Measurements from ENCODE around the gene MMD2. TPM values are rescaled to one million over a fixed set of nuclear protein-coding genes. Genes with fewer than 3 reads are reported as not detected.
A peak's percentile ranks its signal among the peaks of the same experiment; 100 is the strongest.
"Not testable (repeated sequence)": the region's sequence is repeated elsewhere in the genome, so short reads cannot be mapped to it uniquely, and the experiment has no call there.

MMD2 gene
- not detected for total RNA-seq

GRCh38 chr7:4958477-4959301, at the start of gene MMD2:
TSS of gene MMD2 (minus strand) at chr7:4959187. CDS start at chr7:4959017, 170 bp downstream.
- H3K9me3 ChIP-seq (ENCODE audit: low read depth, low read length), result no peaks in the 10 kb centered on the region
- H3K4me3 ChIP-seq (ENCODE audit: low read length), result no peak within 1 kb of the TSS
- no peaks in the 10 kb centered on the region for H3K4me1 ChIP-seq (ENCODE audit: insufficient read depth, low read length)
- H3K27me3 ChIP-seq (ENCODE audit: insufficient read depth, low read length), result peaks cover 17% of the 10 kb centered on the region

GRCh38 chr7:5005066-5005465, 46.1 kb upstream of the MMD2 start:
- no peaks in the 10 kb centered on the region for H3K4me1 ChIP-seq (ENCODE audit: insufficient read depth, low read length)
- no peak overlapping the region for H3K4me3 ChIP-seq (ENCODE audit: low read length)
- no peaks in the 10 kb centered on the region for H3K9me3 ChIP-seq (ENCODE audit: low read depth, low read length)

DNA sequence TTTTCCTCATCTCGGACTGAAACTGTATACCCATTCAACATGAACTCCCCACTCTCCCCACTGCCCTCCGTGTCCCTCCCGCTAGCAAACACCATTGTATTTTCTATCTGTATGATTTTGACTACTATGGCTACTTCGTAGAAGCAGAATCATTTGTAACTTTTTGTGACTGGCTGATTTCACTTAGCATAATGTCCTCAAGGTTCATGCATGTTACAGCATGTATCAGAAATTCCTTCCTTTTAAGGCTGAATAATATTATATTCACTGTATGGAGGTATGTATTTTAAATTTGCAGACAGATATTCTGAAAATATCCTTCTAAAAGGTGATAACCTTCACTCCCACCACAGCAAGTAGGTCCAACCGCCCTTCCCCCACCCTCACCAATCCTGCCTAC, 42.9 kb upstream of the MMD2 start:
- no peaks in the 10 kb centered on the region for H3K27me3 ChIP-seq (ENCODE audit: insufficient read depth, low read length)
- H3K4me3 ChIP-seq (ENCODE audit: low read length), result no peak overlapping the region
- no peaks in the 10 kb centered on the region for H3K9me3 ChIP-seq (ENCODE audit: low read depth, low read length)
- no peaks in the 10 kb centered on the region for H3K4me1 ChIP-seq (ENCODE audit: insufficient read depth, low read length)

More at GRCh38 chr7:5005066-5005465, 46.1 kb upstream of the MMD2 start:
- no peaks in the 10 kb centered on the region for H3K27me3 ChIP-seq (ENCODE audit: insufficient read depth, low read length)

GRCh38 chr7:5001003-5001402, 42.0 kb upstream of the MMD2 start:
- H3K9me3 ChIP-seq (ENCODE audit: low read depth, low read length), result no peaks in the 10 kb centered on the region
- H3K4me3 ChIP-seq (ENCODE audit: low read length), result no peak overlapping the region
- H3K4me1 ChIP-seq (ENCODE audit: insufficient read depth, low read length), result no peaks in the 10 kb centered on the region
- H3K27me3 ChIP-seq (ENCODE audit: insufficient read depth, low read length), result no peaks in the 10 kb centered on the region

- no peaks in the 10 kb centered on the region for H3K27me3 ChIP-seq (ENCODE audit: insufficient read depth, low read length)
- no peaks in the 10 kb centered on the region for H3K9me3 ChIP-seq (ENCODE audit: low read depth, low read length)
- no peaks in the 10 kb centered on the region for H3K4me1 ChIP-seq (ENCODE audit: insufficient read depth, low read length)
- no peak overlapping the region for H3K4me3 ChIP-seq (ENCODE audit: low read length)
Measured at GRCh38 chr7:4999369-4999950, 40.5 kb upstream of the MMD2 start.

- Histone ChIP-seq H3K4me1 (ENCODE audit: insufficient read depth, low read length) (no peaks in the 10 kb centered on the region), H3K9me3 (ENCODE audit: low read depth, low read length) (no peaks in the 10 kb centered on the region), H3K27me3 (ENCODE audit: insufficient read depth, low read length) (no peaks in the 10 kb centered on the region), H3K4me3 (ENCODE audit: low read length) (no peak overlapping the region)
Measured at GRCh38 chr7:4998910-4999309, 39.9 kb upstream of the MMD2 start.

GRCh38 chr7:4998244-4998643, 39.3 kb upstream of the MMD2 start:
- Histone ChIP-seq H3K4me1 (ENCODE audit: insufficient read depth, low read length) (no peaks in the 10 kb centered on the region), H3K4me3 (ENCODE audit: low read length) (no peak overlapping the region), H3K27me3 (ENCODE audit: insufficient read depth, low read length) (no peaks in the 10 kb centered on the region), H3K9me3 (ENCODE audit: low read depth, low read length) (no peaks in the 10 kb centered on the region)

- no peak overlapping the region for H3K4me3 ChIP-seq (ENCODE audit: low read length)
- H3K27me3 ChIP-seq (ENCODE audit: insufficient read depth, low read length), result no peaks in the 10 kb centered on the region
- H3K9me3 ChIP-seq (ENCODE audit: low read depth, low read length), result no peaks in the 10 kb centered on the region
- H3K4me1 ChIP-seq (ENCODE audit: insufficient read depth, low read length), result no peaks in the 10 kb centered on the region
Measured at GRCh38 chr7:4996696-4997222, 37.8 kb upstream of the MMD2 start.

DNA sequence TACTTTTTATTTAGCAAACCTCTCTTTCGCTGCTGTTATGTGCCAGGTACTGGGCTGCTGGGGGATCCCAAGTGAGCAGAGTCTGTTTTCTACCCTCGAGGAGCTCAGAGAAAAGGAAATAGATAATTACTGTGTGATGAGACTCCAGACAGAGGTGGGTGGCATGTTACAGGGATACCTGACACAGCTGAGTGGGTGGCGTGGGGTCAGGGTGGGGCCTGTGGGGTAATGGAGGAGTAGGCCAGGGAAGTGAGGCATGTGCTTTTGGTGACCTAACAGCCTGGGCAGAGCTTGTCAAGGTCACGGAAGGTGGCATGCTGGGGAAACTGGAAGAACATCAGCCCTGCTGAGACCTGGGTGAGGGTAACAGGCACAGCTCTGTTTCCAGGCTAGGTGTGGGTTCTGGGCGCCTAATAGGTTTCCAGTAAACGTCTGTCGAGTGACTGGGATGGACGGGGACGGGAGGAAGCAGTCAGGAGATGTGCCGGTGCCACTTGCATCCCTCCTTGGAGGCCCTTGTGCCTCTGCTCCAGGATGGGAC, 36.5 kb upstream of the MMD2 start:
- no peaks in the 10 kb centered on the region for H3K4me1 ChIP-seq (ENCODE audit: insufficient read depth, low read length)
- H3K27me3 ChIP-seq (ENCODE audit: insufficient read depth, low read length), result no peaks in the 10 kb centered on the region
- H3K9me3 ChIP-seq (ENCODE audit: low read depth, low read length), result no peaks in the 10 kb centered on the region
- no peak overlapping the region for H3K4me3 ChIP-seq (ENCODE audit: low read length)

GRCh38 chr7:4993471-4993870, 34.5 kb upstream of the MMD2 start:
- H3K4me3 ChIP-seq (ENCODE audit: low read length), result no peak overlapping the region
- H3K4me1 ChIP-seq (ENCODE audit: insufficient read depth, low read length), result no peaks in the 10 kb centered on the region

DNA sequence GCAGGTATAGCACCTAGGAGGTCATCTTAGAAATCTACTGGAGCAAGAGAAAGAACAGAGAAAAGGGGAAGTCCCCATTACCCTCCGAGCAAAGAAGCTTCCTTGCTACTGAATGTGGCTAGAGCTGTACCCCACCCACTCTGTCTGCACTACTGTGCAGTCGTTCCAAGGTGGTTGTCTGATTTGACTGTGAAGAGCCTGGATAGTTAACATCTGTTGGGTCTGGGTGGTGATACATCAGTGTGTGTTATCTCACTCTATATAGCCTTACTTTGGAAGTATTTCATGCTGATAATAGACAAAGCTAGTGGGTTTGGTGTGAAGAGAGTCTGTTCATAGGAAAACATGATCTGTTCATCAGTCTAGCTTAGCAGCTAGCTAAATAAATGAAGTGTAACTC, 23.8 kb upstream of the MMD2 start:
- H3K9me3 ChIP-seq (ENCODE audit: low read depth, low read length); H3K4me1 ChIP-seq (ENCODE audit: insufficient read depth, low read length); H3K27me3 ChIP-seq (ENCODE audit: insufficient read depth, low read length); H3K4me3 ChIP-seq (ENCODE audit: low read length): not testable (repeated sequence)

More at GRCh38 chr7:4993471-4993870, 34.5 kb upstream of the MMD2 start:
- H3K9me3 ChIP-seq (ENCODE audit: low read depth, low read length), result no peaks in the 10 kb centered on the region
- H3K27me3 ChIP-seq (ENCODE audit: insufficient read depth, low read length), result no peaks in the 10 kb centered on the region

- not testable (repeated sequence) for H3K4me3 ChIP-seq (ENCODE audit: low read length); H3K9me3 ChIP-seq (ENCODE audit: low read depth, low read length); H3K27me3 ChIP-seq (ENCODE audit: insufficient read depth, low read length); H3K4me1 ChIP-seq (ENCODE audit: insufficient read depth, low read length)
Measured at GRCh38 chr7:4981295-4981890, 22.4 kb upstream of the MMD2 start.

GRCh38 chr7:4975626-4976025, 16.6 kb upstream of the MMD2 start:
- H3K9me3 ChIP-seq (ENCODE audit: low read depth, low read length); H3K4me3 ChIP-seq (ENCODE audit: low read length); H3K27me3 ChIP-seq (ENCODE audit: insufficient read depth, low read length): not testable (repeated sequence)
- H3K4me1 ChIP-seq (ENCODE audit: insufficient read depth, low read length), result peaks cover 13% of the 10 kb centered on the region

- Histone ChIP-seq H3K4me1 (ENCODE audit: insufficient read depth, low read length) (peaks cover 13% of the 10 kb centered on the region), H3K27me3 (ENCODE audit: insufficient read depth, low read length) (no peaks in the 10 kb centered on the region), H3K9me3 (ENCODE audit: low read depth, low read length) (no peaks in the 10 kb centered on the region), H3K4me3 (ENCODE audit: low read length) (peak overlapping the region; percentile 62)
Measured at GRCh38 chr7:4973728-4974198, 14.8 kb upstream of the MMD2 start.

- peaks cover 13% of the 10 kb centered on the region for H3K4me1 ChIP-seq (ENCODE audit: insufficient read depth, low read length)
- not testable (repeated sequence) for H3K4me3 ChIP-seq (ENCODE audit: low read length); H3K27me3 ChIP-seq (ENCODE audit: insufficient read depth, low read length); H3K9me3 ChIP-seq (ENCODE audit: low read depth, low read length)
Measured at GRCh38 chr7:4972446-4972845, 13.5 kb upstream of the MMD2 start.

Data from mononuclear cell (primary cell).